AG04449 (cell line): ENCODE measurements around the gene GBA3.

Experiments
- CTCF ChIA-PET: fragments of 350-600 bp; formaldehyde crosslinking; extraction: SDS; loops from one replicate; lab custom pipeline; 2021; ENCODE audit warnings: antibody characterized with exemption; lab: Yijun Ruan, JAX
- POLR2A ChIA-PET: fragments of 400-600, 350-600 bp; formaldehyde crosslinking; extraction: SDS; loops from one replicate; lab custom pipeline; 2020; ENCODE audit warnings: antibody characterized with exemption, inconsistent platforms; lab: Yijun Ruan, JAX
- DNase-seq: peaks from one replicate; pipeline ENCODE4 v3.0.0-alpha.2; 2010; ENCODE audit warnings: low read depth, low spot score
- H3K4me3 ChIP-seq: 2 replicates; pipeline ENCODE4 v1.5.1; 2011; ENCODE audit warnings: low read depth, mild to moderate bottlenecking, control low read depth, low read length
- TF ChIP-seq, protein P1 (sequence below): IDR thresholded peaks from one replicate; pipeline ENCODE4 v1.5.1; 2011; ENCODE audit warnings: mild to moderate bottlenecking, moderate library complexity, low read length, control low read depth, inconsistent platforms; ENCODE audit not compliant: insufficient read depth; ENCODE audit errors: missing control alignments

GBA3 gene

DNA sequence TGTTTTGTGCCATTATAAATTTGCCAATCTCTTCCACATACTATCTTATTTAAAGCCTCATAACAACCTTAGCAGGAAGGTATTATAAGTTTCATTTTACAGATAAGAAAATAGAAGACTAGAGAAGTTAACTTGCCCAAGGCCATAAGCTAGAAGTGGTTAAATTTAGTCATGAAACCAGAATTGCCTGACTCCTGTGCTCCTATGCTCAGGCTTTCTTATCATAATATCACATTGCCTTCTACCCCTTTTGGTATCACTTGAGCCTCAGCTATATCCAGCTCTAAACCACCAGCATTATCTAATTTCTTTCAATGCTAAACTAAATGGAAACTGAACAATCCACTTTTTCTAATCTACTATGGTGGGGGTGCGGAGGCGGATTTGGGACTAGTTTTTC is 164.7 kb downstream of the GBA3 start:
- no peak for DNase-seq
- POLR2A ChIA-PET: no interaction called here
- TF ChIP-seq, protein P1, sequence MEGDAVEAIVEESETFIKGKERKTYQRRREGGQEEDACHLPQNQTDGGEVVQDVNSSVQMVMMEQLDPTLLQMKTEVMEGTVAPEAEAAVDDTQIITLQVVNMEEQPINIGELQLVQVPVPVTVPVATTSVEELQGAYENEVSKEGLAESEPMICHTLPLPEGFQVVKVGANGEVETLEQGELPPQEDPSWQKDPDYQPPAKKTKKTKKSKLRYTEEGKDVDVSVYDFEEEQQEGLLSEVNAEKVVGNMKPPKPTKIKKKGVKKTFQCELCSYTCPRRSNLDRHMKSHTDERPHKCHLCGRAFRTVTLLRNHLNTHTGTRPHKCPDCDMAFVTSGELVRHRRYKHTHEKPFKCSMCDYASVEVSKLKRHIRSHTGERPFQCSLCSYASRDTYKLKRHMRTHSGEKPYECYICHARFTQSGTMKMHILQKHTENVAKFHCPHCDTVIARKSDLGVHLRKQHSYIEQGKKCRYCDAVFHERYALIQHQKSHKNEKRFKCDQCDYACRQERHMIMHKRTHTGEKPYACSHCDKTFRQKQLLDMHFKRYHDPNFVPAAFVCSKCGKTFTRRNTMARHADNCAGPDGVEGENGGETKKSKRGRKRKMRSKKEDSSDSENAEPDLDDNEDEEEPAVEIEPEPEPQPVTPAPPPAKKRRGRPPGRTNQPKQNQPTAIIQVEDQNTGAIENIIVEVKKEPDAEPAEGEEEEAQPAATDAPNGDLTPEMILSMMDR: no peak
- CTCF ChIA-PET: no interaction called here
- no peak overlapping the region for H3K4me3 ChIP-seq

DNA sequence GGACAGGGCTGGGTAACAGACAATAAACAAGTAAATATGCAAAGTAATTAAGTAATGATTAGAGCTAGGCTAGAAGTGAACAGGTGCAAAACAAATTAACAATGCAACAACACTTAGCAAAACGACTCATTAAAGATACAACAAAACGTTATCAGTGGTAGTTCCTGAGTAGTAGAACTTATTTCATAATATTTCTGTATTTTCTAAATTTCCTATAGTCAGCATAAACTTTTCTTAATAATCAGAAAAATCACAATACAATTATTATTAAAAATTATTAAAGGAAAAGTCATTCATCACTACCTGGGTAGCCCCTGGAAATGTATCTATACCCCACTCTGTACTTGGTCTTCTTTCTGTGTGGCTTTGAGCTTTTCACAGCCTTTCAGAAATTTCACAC is 166.6 kb downstream of the GBA3 start:
- POLR2A ChIA-PET: no interaction called here
- CTCF ChIA-PET: no interaction called here
- DNase-seq: no peak
- H3K4me3 ChIP-seq: no peak overlapping the region
- TF ChIP-seq, protein P1: no peak
